ENCODE results near the gene KRTAP21-2.
"Not testable (repeated sequence)": the region's sequence is repeated elsewhere in the genome, so short reads cannot be mapped to it uniquely, and the experiment has no call there.

KRTAP21-2 gene

DNA sequence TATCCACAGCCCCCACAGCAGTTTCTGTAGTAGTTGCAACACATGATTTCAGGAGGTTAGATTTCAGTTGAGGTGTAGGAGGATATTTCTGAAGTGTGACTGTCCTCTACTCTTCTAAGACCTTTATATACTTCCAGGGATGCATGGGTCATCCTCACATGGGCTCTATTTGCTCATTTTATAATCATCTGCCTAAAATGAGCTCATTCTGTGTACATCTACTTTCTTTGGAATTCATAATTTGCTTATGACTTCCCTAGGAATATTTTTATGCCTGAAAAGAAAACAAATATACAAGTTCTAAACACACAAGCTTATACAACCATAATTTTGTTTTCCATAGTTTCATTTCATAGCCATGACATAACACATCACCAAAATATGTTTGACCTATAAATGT lies at the start of gene KRTAP21-2:
Gene KRTAP21-2, minus strand, starts transcription at position 101 of the 400 bp plus-strand sequence. Its CDS starts 57 bp downstream, at position 44.
- no peak for DNase-seq (ENCODE audit: low read depth)

- no peak for DNase-seq (ENCODE audit: low read depth)
Measured at GRCh38 chr21:30793581-30794314, 46.7 kb upstream of the KRTAP21-2 start.

DNA sequence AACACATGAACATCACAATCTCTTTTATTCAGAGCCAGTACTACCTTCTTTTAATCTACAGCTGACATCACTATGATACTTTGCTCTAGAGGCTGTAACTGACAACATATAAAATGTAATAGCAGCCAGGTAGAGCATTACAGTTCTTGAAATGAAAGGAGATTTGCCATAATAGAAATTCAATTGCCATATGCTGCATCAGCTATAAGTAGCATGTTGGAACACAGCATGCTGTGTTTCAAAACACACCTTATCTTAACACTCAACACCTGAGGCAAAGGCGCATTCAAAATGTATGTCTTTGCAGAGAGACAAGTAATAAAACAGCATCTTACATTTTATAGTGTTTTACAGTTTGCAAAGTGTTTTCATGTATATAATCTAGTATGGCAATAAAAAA lies 32.2 kb upstream of the KRTAP21-2 start:
- DNase-seq (ENCODE audit: low read depth) = no peak

- DNase-seq (ENCODE audit: low read depth) = no peak
Measured at GRCh38 chr21:30769724-30770431, 22.8 kb upstream of the KRTAP21-2 start.

- no peak for DNase-seq (ENCODE audit: low read depth)
Measured at GRCh38 chr21:30760776-30761175, 13.7 kb upstream of the KRTAP21-2 start.

- DNase-seq (ENCODE audit: low read depth) = no peak
Measured at GRCh38 chr21:30758306-30758705, 11.2 kb upstream of the KRTAP21-2 start.

DNA sequence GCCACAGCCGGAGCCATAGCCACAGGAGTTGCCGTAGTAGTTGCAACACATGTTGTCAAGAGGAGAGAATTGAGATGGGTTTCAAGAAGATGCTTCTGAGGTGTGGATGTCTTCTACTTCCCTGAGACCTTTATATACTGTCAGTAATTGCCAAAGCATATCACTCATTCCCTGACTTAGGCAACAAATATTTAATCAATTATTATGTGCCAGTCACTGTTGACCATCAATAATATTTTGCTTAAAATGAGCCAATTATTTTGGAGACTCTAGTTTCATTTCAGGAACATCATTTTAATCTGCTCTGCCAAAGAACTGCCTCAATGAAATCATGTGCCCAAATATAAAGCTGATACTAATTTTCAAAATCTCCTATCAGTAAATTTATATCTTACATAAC lies 8.3 kb upstream of the KRTAP21-2 start, which contains the start of gene KRTAP21-1:
Gene KRTAP21-1, minus strand, starts transcription at position 101 of the 400 bp plus-strand sequence. Its CDS starts 50 bp downstream, at position 51.
- DNase-seq (ENCODE audit: low read depth) = not testable (repeated sequence)

- no peak for DNase-seq (ENCODE audit: low read depth)
Measured at GRCh38 chr21:30740462-30740861, 6.6 kb downstream of the KRTAP21-2 start.

DNA sequence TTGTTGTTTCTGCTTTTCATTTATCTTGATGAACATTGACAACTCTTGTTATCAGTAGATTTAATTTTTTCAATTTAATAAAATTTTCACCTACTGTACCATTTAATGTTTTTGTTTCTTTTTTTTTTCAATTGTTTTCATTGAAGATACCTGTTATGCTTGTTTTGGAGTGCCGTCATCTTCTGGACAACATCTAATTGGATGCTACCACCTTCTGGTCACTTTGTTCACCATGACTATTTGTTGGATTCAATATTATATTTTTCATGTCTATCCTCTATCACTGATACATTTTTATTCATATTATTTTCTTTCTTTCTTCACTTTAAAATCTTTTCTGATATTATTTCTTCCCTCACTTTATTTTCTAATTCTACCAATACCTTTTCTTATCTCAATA lies 14.0 kb downstream of the KRTAP21-2 start:
- no peak for DNase-seq (ENCODE audit: low read depth)

DNA sequence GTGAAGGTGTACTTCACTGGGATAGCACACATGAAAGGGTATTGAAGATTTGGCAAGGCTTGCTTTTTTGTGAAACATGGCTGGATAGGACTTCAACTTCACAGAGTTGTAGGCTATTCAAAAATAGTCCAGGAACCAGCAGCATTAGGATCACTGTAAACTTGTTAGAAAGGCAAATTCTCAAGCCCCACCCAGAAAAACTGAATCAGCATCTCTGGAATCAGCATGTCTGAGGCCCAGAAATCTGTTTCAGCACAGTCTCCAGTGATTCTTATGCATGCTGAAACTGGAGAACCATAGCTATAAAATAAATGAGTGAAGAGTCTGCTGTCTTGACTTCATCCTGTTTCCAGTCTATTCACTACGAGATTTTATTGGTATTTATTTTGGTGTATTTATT lies 20.3 kb downstream of the KRTAP21-2 start:
- DNase-seq (ENCODE audit: low read depth) = no peak

DNA sequence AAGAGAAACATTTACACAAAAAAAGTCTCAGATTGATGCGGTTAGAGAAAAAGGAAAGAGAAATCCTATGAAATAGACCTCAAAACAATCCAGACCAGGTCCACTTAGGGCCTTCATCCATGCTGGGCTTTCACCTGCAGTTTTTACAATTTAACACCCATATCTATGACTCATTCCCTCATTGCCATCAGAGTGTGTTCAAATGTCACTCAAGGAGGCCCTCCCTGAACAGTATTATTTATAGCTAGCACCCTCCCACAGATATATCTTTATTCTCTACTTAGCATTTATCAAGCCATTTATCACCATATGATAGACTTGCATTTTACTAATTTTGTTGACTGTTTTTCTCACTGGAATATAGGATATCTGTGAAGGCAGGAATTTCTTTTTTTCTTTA lies 27.7 kb downstream of the KRTAP21-2 start:
- DNase-seq (ENCODE audit: low read depth) = no peak

DNA sequence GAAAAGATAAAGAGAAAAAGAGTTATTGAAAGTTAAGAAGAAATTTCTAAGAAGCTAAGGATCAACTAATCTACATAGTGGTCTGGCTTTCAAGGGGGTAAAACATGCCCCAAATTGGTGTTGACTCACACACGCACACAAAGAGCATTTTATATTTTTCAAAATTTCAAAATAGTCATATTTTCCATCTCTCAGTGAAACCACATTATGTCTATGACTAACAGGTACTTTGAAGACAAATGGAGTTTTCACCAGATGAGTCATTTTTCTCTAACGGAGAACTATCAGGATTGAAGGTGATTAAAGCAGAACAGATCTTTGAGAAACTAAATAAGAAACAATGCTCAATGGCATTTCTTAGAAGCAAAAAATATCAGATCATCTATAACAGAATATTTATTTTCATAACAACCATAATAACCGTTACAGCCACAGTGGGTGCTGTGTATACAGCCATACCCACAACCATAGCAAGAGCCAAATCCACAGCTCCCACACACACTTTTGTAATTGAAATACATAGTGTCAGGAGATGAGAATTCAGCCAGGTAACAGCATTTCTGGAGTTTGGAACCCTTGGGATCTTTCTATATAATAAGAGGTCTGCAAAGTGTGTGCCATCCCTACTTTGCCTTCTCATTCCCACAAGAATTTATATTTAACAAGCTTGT lies 28.7 kb downstream of the KRTAP21-2 start, which contains the start of gene KRTAP21-3:
Gene KRTAP21-3, minus strand, starts transcription at position 539 of the 671 bp plus-strand sequence. Its CDS starts 18 bp downstream, at position 521.
- peak; percentile 34 for DNase-seq (ENCODE audit: low read depth)

DNA sequence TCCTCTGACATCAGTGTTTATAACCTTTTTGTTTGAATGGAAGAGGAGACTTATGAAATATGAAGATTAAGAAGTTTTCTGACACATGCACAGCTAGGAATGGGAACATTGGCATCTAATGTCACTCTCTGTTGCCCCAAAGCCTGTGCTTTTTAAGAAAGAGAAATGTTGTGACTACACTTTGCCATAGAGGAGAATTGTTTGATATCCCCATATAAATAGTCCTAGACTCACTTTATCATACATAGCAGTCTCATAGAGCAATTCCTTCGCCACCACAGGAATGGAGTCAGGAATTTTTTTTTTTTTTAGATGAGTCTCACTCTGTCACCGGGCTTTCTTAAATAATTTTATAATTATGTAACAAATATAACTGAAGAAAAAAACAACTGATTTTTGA lies 30.0 kb downstream of the KRTAP21-2 start:
- DNase-seq (ENCODE audit: low read depth) = no peak

- no peak for DNase-seq (ENCODE audit: low read depth)
Measured at GRCh38 chr21:30714946-30715345, 32.1 kb downstream of the KRTAP21-2 start.

- DNase-seq (ENCODE audit: low read depth) = no peak
Measured at GRCh38 chr21:30714456-30714855, 32.6 kb downstream of the KRTAP21-2 start.

DNA sequence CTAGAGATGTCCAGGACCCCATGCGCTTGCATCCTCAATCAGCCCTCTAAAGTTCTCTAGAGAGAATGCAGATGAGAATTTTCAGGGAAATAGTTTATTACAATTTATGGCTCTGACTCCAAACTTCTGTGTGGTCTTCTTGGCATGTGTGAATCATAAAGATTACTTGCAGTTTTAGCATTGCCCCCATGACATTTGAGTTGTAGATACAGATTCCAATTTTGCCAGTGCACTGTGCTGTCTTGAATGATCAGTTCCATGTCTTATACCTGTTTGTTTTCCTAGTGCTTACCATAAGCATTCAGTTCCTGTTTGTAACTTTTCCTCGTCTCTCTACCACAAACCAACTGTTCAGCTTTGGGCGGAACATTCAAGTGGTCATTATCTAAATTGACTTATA lies 33.3 kb downstream of the KRTAP21-2 start:
- no peak for DNase-seq (ENCODE audit: low read depth)

DNA sequence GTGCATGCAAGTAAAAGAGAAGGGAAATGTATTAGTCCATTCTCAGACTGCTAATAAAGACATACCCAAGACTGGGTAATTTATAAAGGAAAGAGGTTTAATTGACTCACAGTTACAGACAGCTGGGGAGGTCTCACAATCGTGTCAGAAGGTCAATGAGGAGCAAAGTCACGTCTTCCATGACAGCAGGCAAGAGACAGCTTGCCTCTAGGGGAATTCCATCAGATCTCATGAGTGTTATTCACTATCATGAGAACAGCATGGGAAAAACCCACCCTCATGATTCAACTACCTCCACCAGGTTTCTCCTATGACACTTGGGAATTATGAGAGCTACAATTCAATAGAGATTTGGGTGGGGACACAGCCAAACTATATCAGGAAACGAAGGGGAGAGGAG lies 36.6 kb downstream of the KRTAP21-2 start:
- DNase-seq (ENCODE audit: low read depth) = no peak

DNA sequence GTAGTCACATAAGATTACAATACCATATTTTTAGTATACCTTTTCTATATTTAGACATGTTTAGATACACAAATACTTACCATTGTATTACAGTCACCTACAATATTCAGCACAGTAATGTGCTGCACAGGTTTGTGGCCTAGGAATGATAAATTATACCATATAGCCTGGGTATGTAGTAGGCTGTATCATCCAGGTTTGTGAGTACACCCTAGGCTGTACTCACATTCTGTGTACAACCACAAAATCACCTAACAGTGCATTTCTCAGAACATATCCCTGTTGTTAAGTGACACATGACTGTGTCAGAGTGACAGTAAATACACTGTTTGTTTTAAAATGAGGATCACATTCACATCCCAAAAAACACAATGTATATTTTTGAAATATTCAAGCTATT lies 39.6 kb downstream of the KRTAP21-2 start:
- DNase-seq (ENCODE audit: low read depth) = no peak

All from non-pigmented ciliary epithelial cell (primary cell).